GM23248 (cell line): ENCODE data around the gene FTH1.

ENCODE experiments used
- EZH2 ChIP-seq: fragments of 200-600 bp; sonication (generic); IDR thresholded peaks from 2 replicates; pipeline ENCODE4 v1.6.1; 2018; ENCODE audit warnings: antibody characterized with exemption, mild to moderate bottlenecking; ENCODE audit not compliant: insufficient read depth, poor library complexity, severe bottlenecking
- EZH2phosphoT487 ChIP-seq: fragments of 200-600 bp; sonication (generic); IDR thresholded peaks from 2 replicates; pipeline ENCODE4 v1.6.1; 2018; ENCODE audit warnings: antibody characterized with exemption, moderate library complexity, mild to moderate bottlenecking, low read depth; ENCODE audit not compliant: insufficient read depth

DNA sequence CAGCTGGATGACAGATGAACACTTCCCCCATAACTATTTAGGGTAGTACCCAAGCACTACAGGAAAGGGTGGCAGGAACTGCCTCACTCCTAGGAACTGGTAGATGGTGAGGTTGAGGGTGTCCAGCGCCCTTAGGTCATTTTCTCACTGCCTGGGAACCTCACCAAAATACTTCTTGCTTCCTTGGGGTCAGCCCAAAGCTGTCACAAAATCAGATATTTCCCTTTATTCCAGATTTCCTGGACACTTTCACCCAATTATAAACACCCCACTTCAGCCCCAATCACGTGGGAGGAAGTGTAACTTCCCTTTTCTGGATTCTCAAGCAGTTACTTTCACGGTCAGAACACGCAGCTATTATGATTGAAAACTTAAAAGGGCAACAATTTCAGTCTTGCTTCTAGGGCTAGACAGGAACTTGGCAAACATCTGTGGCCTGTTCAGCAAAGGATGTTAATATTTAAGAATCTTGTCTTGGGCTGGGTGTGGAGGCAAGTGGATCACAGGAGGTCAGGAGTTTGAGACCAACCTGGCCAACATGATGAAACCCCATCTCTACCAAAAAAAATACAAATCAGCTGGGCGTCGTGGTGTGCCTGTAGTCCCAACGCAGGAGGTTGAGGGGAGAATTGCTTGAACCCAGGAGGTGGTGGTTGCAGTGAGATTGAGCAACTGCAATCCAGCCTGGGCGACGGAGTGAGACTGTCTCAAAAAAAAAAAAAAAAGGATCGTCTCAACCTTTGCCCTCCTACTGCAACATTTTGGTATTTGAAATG is 4.0 kb downstream of the FTH1 start:
- no peak for TF ChIP-seq EZH2
- no peak for TF ChIP-seq EZH2phosphoT487
